ENCODE measurements around the gene IGFL2.
"Not testable (repeated sequence)": the region's sequence is repeated elsewhere in the genome, so short reads cannot be mapped to it uniquely, and the experiment has no call there.

- not testable (repeated sequence) for TF ChIP-seq CTCF (conservative IDR thresholded peaks at IDR 0.05; ENCODE audit: low read length); EZH2phosphoT487 (IDR thresholded peaks at IDR 0.05; ENCODE audit: borderline replicate concordance)
These were observed 47.9 kb downstream of the IGFL2 start for GRCh38 chr19:46195919-46196318.
